ENCODE measurements around the gene ARL2BP.
A peak's percentile ranks its signal among the peaks of the same experiment; 100 is the strongest.

ARL2BP gene

DNA sequence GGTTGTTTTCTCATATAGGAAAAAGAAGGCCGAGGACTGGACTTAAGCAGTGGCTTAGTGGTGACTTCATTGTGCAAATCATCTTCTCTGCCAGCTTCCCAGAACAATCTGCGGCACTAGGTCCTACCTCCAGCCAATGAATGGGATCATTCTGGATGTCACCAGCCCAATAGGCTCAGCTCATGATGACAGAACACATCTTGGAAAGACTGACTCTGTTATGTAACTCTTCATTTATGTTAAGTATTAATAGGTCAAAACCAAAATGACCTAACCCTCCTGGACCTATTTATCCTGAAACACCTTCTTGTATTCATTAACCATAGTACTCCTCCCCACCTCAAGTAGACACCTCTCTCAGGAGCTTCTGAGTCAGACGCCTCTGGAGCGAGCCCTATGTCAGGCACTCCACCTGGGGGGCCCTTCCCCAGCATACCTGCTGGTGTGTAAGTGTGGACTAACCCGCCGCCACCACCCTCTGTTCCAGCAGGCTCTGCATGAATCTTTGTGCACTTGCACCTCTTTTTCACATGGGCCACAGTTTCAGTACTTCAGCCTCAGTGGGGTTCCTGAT lies 7.2 kb downstream of the ARL2BP start:
- H3K4me1 Mint-ChIP-seq (ENCODE audit: low read depth), result no peaks in the 10 kb centered on the region
- no peak overlapping the region for H3K27ac Mint-ChIP-seq
- no peaks in the 10 kb centered on the region for H3K27me3 Mint-ChIP-seq
- H3K36me3 Mint-ChIP-seq (ENCODE audit: low read depth), result peaks cover 38% of the 10 kb centered on the region
- no peaks in the 10 kb centered on the region for H3K9me3 Mint-ChIP-seq
- H3K4me3 Mint-ChIP-seq, result no peak overlapping the region

DNA sequence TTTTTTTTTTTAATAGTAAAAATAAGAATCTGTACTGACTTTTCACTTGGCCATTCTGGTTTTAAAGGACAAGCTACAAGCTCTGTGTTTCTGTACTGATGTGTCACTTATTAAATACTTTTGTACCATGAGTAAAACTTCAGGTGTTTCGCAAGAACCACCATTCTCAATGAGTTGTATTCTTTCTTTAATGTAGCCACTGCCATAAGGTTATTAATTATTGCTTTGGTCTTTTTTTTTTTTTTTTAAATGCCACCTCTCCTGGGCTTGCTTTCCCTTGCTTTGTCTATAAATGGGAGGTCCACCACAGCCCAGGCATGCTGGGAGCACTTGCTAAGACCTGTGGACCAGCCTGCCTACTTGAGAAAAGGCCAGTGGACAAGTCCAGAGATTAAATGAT lies 8.4 kb downstream of the ARL2BP start:
- no peak overlapping the region for H3K27ac Mint-ChIP-seq
- H3K9me3 Mint-ChIP-seq, result no peaks in the 10 kb centered on the region
- peaks cover 32% of the 10 kb centered on the region for H3K36me3 Mint-ChIP-seq (ENCODE audit: low read depth)
- H3K4me3 Mint-ChIP-seq, result no peak overlapping the region
- no peaks in the 10 kb centered on the region for H3K27me3 Mint-ChIP-seq
- H3K4me1 Mint-ChIP-seq (ENCODE audit: low read depth), result no peaks in the 10 kb centered on the region

DNA sequence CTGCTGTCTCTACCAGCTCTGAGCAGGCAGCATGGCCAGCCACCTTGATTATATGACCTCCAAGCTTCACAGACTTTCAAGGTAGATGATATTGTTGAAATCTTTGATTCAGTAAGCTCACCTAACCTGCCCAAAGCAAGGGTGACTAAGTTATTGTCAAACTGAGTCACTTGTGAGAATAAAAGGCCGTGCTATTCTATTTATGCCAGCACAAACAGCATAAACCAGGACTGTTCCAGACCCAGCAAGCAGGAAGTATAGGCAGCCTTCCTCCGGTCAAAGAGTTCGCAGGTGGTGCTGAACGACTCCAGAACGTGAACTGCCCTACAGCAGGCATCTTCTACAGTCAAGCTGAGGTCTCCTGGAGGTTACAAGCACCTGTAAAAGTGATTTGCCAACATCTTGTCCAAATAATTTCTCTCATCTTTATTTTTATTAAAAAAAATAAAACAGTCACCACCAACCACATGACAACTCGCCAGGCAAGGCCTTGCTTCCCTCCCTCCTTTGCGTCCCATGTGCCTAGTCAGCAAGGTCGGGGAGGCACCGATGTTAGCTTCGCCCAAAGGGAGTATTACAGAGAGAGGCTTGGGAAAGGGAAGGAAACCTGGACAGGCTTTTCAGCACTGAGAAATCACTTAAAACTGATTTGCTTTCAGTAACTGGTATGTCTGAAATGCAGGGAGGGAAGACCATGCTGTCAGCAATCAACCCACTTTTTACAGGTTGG lies 10.8 kb downstream of the ARL2BP start:
- no peak overlapping the region for H3K27ac Mint-ChIP-seq
- no peaks in the 10 kb centered on the region for H3K9me3 Mint-ChIP-seq
- peaks cover 17% of the 10 kb centered on the region for H3K36me3 Mint-ChIP-seq (ENCODE audit: low read depth)
- no peaks in the 10 kb centered on the region for H3K27me3 Mint-ChIP-seq
- H3K4me3 Mint-ChIP-seq, result no peak overlapping the region
- peaks cover 14% of the 10 kb centered on the region for H3K4me1 Mint-ChIP-seq (ENCODE audit: low read depth)

DNA sequence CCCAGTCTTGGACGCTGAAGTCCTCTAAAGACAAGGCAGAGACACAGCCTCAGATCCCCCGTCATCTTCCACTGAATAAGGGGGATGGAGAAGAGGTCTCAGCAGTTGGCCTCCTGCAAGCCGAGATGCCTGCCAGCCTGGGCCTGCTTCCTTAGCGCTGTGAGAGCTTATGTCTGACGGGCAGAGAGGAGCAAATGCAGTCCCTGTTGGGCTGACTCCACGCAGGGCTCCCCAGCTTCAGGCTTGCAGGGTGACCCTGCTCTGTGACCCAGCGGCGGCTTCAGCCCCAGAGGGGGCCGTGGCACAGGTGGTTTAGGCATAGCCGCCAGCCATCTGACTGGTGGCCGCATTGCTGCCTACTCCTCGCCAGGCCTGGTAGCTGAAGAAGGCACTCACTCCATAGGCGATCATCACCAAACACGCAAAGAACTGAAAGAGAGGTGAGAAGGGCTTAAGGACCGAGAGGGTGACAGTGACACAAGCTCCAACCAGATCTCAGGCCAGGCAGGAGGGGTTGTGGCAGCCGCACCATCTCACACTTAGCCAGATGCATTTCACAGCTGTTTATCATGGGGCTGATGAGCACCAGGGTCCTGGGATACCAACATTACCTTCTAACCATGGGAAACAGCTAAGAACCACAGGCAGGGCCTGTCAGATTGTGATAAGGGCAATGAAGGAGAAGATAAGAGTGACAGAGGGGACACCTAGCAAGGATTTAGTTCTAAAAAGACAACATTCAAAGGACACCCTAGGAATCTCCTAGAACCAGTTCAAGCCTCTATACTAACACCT lies 11.7 kb downstream of the ARL2BP start:
- Mint-ChIP-seq H3K27me3 (no peaks in the 10 kb centered on the region), H3K36me3 (ENCODE audit: low read depth) (peaks cover 13% of the 10 kb centered on the region), H3K9me3 (no peaks in the 10 kb centered on the region), H3K27ac (no peak overlapping the region), H3K4me3 (no peak overlapping the region), H3K4me1 (ENCODE audit: low read depth) (peaks cover 15% of the 10 kb centered on the region)

DNA sequence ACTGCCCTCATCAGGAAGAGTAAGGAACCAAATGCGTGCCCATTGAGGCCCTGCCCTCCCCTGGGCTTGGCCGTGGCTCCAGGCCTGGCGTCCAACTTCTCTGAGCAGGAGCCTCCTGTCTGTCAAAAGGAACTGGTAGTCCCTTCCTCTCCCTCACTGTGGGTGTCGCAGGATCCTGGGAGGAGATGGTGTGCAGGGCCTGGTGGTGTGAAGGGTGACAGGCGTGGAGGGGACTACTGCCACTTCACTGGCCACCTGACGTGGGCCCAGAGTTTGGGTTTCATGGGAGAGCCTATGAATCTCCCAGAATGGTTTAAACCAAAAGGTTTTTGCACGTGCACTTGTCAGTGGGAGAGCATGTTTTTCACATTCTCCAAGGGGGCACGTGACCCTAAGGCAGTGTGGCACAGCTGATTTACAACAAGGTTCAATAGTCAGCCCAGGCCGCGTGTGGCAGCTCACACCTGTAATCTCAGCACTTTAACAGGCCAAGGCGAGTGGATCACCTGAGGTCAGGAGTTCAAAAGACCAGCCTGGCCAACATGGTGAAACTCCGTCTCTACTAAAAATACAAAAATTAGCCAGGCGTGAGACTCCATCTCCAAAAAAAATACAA lies 12.5 kb downstream of the ARL2BP start:
- Mint-ChIP-seq H3K27ac (no peak overlapping the region), H3K4me3 (no peak overlapping the region), H3K27me3 (no peaks in the 10 kb centered on the region), H3K36me3 (ENCODE audit: low read depth) (peaks cover 6% of the 10 kb centered on the region), H3K9me3 (no peaks in the 10 kb centered on the region), H3K4me1 (ENCODE audit: low read depth) (peaks cover 15% of the 10 kb centered on the region)

DNA sequence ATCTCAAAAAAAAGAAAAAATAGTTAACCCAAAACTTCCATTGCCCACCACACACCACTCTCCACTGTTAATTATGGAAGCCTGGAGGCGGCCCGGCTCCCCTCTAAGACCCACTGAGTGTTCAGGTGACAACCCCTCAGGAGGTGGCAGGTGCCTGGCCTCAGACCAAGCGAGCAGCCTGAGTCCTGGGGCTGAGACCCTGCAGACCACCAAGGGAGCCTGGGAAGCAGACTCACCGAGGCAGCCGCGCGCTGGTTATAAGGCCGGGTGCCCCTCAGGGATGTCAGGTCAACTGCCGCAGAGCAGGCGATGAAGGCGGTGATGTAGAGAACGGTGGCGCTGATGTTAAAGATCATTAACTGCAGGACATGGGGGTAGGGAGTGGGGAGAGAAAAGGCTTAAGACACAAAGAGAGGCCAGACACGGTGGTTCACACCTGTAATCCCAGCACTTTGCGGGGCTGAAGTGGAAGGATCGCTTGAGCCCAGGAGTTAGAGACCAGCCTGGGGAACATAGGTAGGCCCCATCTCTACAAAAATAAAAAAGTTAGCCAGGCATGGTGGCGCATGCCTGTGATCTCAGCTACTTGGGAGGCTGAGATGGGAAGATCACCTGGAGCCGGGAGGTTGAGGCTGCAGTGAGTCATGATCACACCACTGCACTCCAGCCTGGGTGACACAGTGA lies 13.3 kb downstream of the ARL2BP start:
- no peak overlapping the region for H3K27ac Mint-ChIP-seq
- H3K36me3 Mint-ChIP-seq (ENCODE audit: low read depth), result no peaks in the 10 kb centered on the region
- H3K4me1 Mint-ChIP-seq (ENCODE audit: low read depth), result peaks cover 15% of the 10 kb centered on the region
- H3K9me3 Mint-ChIP-seq, result no peaks in the 10 kb centered on the region
- no peak overlapping the region for H3K4me3 Mint-ChIP-seq
- H3K27me3 Mint-ChIP-seq, result no peaks in the 10 kb centered on the region

DNA sequence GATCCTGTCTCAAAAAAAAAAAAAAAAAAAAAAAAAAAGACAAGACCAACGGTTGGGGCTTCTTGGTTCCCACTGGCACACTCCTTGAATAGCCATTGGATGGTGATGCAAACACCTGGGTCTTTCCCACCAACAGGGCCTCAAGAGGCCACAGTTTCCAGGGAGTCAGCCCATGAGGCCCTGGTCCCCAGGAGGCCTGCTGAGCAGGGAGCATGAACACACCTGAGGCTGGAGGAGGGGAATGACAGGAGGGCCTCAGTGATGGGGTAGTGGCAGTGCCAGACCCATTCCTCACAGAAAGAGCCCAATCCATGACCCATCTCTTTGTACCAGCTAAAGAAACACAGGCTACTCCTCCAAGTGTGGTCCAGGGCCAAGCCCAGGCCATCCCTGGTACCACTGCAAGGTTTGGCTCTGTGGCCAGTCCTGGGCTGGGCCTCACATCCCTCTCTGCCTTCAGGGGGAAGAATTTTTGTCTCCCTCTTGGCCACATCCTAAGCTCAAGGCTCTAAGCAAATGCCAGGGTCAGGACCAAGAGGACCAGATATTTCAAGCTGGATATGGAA lies 13.9 kb downstream of the ARL2BP start:
- Mint-ChIP-seq H3K4me3 (no peak overlapping the region), H3K9me3 (no peaks in the 10 kb centered on the region), H3K27me3 (no peaks in the 10 kb centered on the region)

DNA sequence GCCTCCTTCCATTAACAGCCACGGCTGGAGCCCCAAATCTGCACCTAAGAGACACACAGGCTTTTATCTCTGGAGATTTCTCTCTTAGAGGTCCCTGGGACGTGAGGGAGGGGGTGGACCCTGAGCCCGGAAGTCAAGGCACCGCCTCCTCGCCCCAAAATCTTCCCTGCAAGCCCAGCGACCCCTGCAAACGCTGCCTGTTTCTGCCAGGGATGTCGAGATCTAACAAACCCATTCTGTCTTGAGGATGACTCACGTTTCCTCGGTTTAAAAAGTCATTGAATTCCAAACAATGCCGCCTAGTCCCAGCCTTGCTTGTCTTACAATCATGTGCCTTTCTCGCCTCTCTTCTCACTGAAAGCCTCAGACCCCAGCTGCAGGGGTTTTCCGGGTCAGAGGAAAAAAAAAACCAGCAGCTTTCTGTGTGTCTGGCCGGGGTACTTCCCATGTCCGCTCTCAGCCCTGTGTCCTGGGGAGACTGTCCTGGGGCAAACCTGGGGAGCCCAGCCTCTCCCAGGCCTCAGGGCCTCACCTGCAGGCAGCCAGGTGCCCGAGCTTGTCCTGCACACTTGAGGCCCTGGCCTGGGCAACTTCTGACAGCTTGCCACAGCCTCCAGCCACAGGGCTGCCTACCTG lies 15.4 kb downstream of the ARL2BP start:
- no peaks in the 10 kb centered on the region for H3K36me3 Mint-ChIP-seq (ENCODE audit: low read depth)
- H3K4me3 Mint-ChIP-seq, result peak overlapping the region; percentile 37
- H3K27ac Mint-ChIP-seq, result peak overlapping the region; percentile 74
- no peaks in the 10 kb centered on the region for H3K27me3 Mint-ChIP-seq
- H3K4me1 Mint-ChIP-seq (ENCODE audit: low read depth), result peaks cover 21% of the 10 kb centered on the region
- H3K9me3 Mint-ChIP-seq, result no peaks in the 10 kb centered on the region

More for the DNA sequence above, 13.9 kb downstream of the ARL2BP start:
- Mint-ChIP-seq H3K4me1 (ENCODE audit: low read depth) (peaks cover 15% of the 10 kb centered on the region), H3K27ac (no peak overlapping the region), H3K36me3 (ENCODE audit: low read depth) (no peaks in the 10 kb centered on the region)

DNA sequence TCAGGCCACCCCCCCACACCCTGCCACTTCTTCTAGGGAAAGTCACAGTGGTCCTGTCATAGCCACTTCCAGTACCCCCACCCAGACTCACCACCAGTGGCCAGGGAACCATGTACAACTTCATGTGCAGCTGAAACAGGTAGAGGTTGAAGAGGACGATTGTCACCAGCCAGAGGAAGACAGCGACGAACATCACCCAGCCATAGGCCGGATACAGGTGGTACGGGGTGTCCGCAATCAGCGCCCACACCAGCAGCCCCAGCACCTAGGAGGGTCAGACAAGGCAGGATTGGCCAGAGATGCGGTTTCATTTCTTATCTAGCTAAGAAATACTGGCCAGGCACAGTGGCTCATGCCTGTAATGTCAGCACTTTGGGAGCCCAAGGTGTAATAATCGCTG lies 16.7 kb downstream of the ARL2BP start:
- H3K9me3 Mint-ChIP-seq, result no peaks in the 10 kb centered on the region

DNA sequence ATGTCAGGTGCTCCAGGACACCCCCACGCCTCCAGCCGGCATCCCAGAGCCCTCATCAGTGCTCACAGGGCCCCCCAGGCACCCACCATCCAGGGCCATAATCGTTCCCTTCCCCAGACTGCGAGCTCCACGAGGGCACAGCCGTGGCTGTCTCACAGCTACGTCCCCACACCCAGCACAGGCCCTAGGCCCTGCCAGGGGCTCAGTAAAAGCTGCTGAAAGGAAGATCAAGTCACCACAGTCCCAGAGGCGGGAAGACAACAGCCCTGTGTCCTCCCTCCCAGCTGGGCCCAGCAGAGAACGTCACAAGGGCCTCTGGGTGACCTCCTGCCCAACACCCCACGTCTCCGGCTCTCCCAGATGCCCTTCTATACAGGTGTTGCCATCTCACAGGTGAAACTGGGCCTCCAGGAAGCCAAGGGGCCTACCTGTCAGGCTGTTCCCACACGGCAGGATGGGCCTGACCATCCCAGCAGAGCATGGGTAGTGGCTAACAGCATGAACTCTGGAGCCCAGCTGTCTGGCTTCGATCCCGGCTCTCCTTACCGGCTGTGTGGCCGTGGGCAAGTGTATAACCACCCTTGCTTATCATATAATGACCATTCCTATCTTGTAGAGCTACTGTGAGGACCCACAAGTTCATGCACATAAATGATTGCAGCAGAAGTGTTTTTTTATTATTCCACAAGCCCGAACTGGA lies 17.9 kb downstream of the ARL2BP start:
- Mint-ChIP-seq H3K9me3 (no peaks in the 10 kb centered on the region), H3K36me3 (ENCODE audit: low read depth) (no peaks in the 10 kb centered on the region), H3K27me3 (no peaks in the 10 kb centered on the region), H3K4me3 (no peak overlapping the region), H3K4me1 (ENCODE audit: low read depth) (peaks cover 46% of the 10 kb centered on the region), H3K27ac (no peak overlapping the region)

More for the DNA sequence above, 16.7 kb downstream of the ARL2BP start:
- Mint-ChIP-seq H3K27ac (no peak overlapping the region), H3K36me3 (ENCODE audit: low read depth) (no peaks in the 10 kb centered on the region), H3K4me3 (no peak overlapping the region), H3K4me1 (ENCODE audit: low read depth) (peaks cover 35% of the 10 kb centered on the region), H3K27me3 (no peaks in the 10 kb centered on the region)

DNA sequence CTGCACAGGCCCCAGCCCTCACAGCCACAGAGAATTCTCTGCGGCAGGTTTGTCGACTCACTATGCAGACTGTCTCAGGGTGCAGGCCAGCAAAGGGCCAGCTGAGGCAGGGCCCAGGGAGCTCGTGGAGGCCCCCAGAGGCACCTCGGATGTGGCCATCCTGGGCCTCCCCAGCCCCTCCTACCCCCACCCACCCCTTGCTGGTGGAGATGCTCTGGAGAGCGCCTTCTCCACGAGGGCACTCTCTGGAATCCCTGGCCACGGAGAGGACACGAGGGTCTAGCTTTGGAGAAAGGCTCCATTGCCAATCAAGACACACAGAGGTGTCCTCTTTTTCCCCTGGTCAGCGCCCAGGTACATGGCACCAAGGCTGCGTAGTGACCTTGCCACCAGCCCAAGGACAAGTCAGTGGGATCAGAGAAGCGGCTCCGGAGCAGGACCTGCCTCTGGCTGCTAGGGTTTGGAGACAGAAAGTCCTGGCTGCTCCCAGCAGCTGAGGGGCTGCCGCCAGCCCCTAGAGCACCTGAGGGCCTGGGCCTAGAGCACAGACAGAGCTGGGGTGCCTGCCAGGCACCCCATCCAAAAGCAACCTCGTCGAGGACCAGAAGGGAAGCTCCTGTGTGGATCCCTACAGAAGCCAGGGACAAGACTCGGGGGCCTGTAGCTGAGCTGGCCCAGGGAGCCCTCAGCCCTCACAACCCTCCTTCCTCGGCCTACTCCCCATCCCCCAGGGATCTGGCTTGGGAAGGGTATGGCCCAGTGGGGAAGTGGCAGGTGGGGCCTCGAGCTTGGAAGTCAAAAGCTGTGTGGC lies 18.7 kb downstream of the ARL2BP start:
- H3K4me3 Mint-ChIP-seq, result no peak overlapping the region
- no peaks in the 10 kb centered on the region for H3K36me3 Mint-ChIP-seq (ENCODE audit: low read depth)
- H3K9me3 Mint-ChIP-seq, result no peaks in the 10 kb centered on the region
- H3K27ac Mint-ChIP-seq, result no peak overlapping the region
- H3K4me1 Mint-ChIP-seq (ENCODE audit: low read depth), result peaks cover 54% of the 10 kb centered on the region
- no peaks in the 10 kb centered on the region for H3K27me3 Mint-ChIP-seq

DNA sequence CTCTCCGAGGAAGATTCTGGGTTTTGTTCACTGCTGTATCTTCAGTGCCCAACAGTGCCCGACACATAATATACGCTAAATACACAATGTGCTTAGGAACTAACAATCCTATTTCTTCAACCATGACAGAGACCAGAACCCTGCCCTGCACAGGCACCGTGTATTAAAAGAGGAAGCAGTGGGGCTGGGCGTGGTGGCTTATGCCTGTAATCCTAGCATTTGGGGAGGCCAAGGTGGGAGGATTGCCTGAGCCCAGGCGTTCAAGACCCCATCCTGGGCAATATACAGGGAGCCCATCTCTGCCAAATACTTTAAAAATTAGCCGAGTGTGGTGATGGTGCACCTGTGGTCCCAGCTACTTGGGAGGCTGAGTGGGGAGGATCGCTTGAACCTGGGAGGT lies 19.3 kb downstream of the ARL2BP start:
- Mint-ChIP-seq H3K4me1 (ENCODE audit: low read depth) (peaks cover 58% of the 10 kb centered on the region), H3K4me3 (no peak overlapping the region), H3K27me3 (no peaks in the 10 kb centered on the region)

DNA sequence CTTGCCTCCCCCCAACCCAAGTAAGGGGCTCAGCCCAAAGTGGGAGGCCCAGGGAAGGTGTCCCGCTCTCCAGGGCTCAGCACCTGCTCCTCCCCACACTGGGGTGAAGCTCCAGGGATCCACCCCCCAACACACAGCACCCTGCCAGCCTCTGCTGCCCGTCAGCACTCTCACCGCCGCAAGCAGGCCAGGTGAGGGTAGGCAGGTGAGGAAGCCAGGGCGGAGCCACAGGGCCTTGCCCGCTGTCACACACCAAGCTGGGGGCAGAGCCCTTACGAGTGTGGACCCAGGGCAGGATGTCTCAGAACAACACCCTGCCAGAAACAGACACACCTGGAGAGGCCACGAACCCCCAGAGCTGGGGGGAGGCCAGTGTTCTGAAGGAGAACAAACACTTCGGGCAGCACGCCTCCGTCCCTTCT lies 19.9 kb downstream of the ARL2BP start:
- no peaks in the 10 kb centered on the region for H3K36me3 Mint-ChIP-seq (ENCODE audit: low read depth)
- H3K9me3 Mint-ChIP-seq, result no peaks in the 10 kb centered on the region
- no peak overlapping the region for H3K4me3 Mint-ChIP-seq
- no peak overlapping the region for H3K27ac Mint-ChIP-seq
- H3K27me3 Mint-ChIP-seq, result no peaks in the 10 kb centered on the region
- peaks cover 53% of the 10 kb centered on the region for H3K4me1 Mint-ChIP-seq (ENCODE audit: low read depth)

More for the DNA sequence above, 19.3 kb downstream of the ARL2BP start:
- no peaks in the 10 kb centered on the region for H3K9me3 Mint-ChIP-seq
- no peaks in the 10 kb centered on the region for H3K36me3 Mint-ChIP-seq (ENCODE audit: low read depth)
- H3K27ac Mint-ChIP-seq, result no peak overlapping the region
